ENCODE data around the gene RILPL1. TPM values are rescaled to one million over a fixed set of nuclear protein-coding genes. Genes with fewer than 3 reads are reported as not detected.

The RILPL1 gene
- total RNA-seq, 1 donor from 2014 or later = 92.4 TPM

Small RNA genes lying within 50 kb of the gene (microRNA-seq; reads per million reads assigned to microRNA genes)
- not detected for gene MIR3908

Other genes starting within 250 kb of the RILPL1 start
- gene SBNO1, start 168.9 kb downstream of the RILPL1 start, total RNA-seq = 25.3 TPM
- 31.8 TPM for gene KMT5A, start 149.6 kb downstream of the RILPL1 start, total RNA-seq
- gene RILPL2, start 97.0 kb downstream of the RILPL1 start, total RNA-seq = 1.9 TPM
- gene SNRNP35, start 75.6 kb downstream of the RILPL1 start, total RNA-seq = 23.4 TPM
- 155 TPM for gene TMED2, start 50.8 kb upstream of the RILPL1 start, total RNA-seq
- 4.0 TPM for gene DDX55, start 68.4 kb upstream of the RILPL1 start, total RNA-seq
- gene EIF2B1, start 100.0 kb upstream of the RILPL1 start, total RNA-seq = 28.6 TPM
- 11.1 TPM for gene GTF2H3, start 100.1 kb upstream of the RILPL1 start, total RNA-seq
- 3.3 TPM for gene TCTN2, start 137.4 kb upstream of the RILPL1 start, total RNA-seq
- 9.8 TPM for gene ATP6V0A2, start 178.6 kb upstream of the RILPL1 start, total RNA-seq
- 0.08 TPM for gene DNAH10, start 228.6 kb upstream of the RILPL1 start, total RNA-seq